ENCODE measurements around the gene ELAPOR1. TPM values are rescaled to one million over a fixed set of nuclear protein-coding genes. Genes with fewer than 3 reads are reported as not detected.
A peak's percentile ranks its signal among the peaks of the same experiment; 100 is the strongest.

Gene ELAPOR1
- polyA plus RNA-seq, 4 donors = 1.2 to 2.1 (median 1.8) TPM

- DNase-seq (ENCODE audit: low read depth in 4 of 4, low spot score in 2 of 4) = no peak
These were observed 18.3 kb upstream of the ELAPOR1 start for GRCh38 chr1:109095631-109096030.

GRCh38 chr1:109096120-109096519 is 17.8 kb upstream of the ELAPOR1 start:
- no peak for DNase-seq (ENCODE audit: low read depth in 4 of 4, low spot score in 2 of 4)

- DNase-seq (ENCODE audit: low read depth in 4 of 4, low spot score in 2 of 4) = peak; percentile 82 to 97 (median 90)
These were observed 13.8 kb upstream of the ELAPOR1 start for GRCh38 chr1:109099938-109100773.

- no peak for DNase-seq (ENCODE audit: low read depth in 4 of 4, low spot score in 2 of 4)
These were observed 9.4 kb upstream of the ELAPOR1 start for GRCh38 chr1:109104364-109105151.

GRCh38 chr1:109105881-109106280 is 8.0 kb upstream of the ELAPOR1 start:
- no peak for DNase-seq (ENCODE audit: low read depth in 4 of 4, low spot score in 2 of 4)

GRCh38 chr1:109107785-109108184 is 6.1 kb upstream of the ELAPOR1 start:
- DNase-seq (ENCODE audit: low read depth in 4 of 4, low spot score in 2 of 4) = no peak

- DNase-seq (ENCODE audit: low read depth in 4 of 4, low spot score in 2 of 4) = no peak
These were observed 4.0 kb upstream of the ELAPOR1 start for GRCh38 chr1:109109906-109110305.

- no peak for DNase-seq (ENCODE audit: low read depth in 4 of 4, low spot score in 2 of 4)
These were observed 2.4 kb upstream of the ELAPOR1 start for GRCh38 chr1:109111386-109112055.

- DNase-seq (ENCODE audit: low read depth in 4 of 4, low spot score in 2 of 4) = no peak
These were observed 1.8 kb upstream of the ELAPOR1 start for GRCh38 chr1:109112056-109112651.

GRCh38 chr1:109112652-109113285 is 1.1 kb upstream of the ELAPOR1 start:
- peak; percentile 81 to 94 (median 85) for DNase-seq (ENCODE audit: low read depth in 4 of 4, low spot score in 2 of 4)

- no peak for DNase-seq (ENCODE audit: low read depth in 4 of 4, low spot score in 2 of 4)
These were observed 393 bp downstream of the ELAPOR1 start for GRCh38 chr1:109114342-109114674.

GRCh38 chr1:109115685-109116084 is 1.8 kb downstream of the ELAPOR1 start:
- DNase-seq (ENCODE audit: low read depth in 4 of 4, low spot score in 2 of 4) = no peak

- DNase-seq (ENCODE audit: low read depth in 4 of 4, low spot score in 2 of 4) = no peak
These were observed 2.4 kb downstream of the ELAPOR1 start for GRCh38 chr1:109116286-109116685.

GRCh38 chr1:109118089-109118488 is 4.2 kb downstream of the ELAPOR1 start:
- DNase-seq (ENCODE audit: low read depth in 4 of 4, low spot score in 2 of 4) = no peak

- no peak for DNase-seq (ENCODE audit: low read depth in 4 of 4, low spot score in 2 of 4)
These were observed 6.4 kb downstream of the ELAPOR1 start for GRCh38 chr1:109120356-109120755.

GRCh38 chr1:109131059-109131458 is 17.1 kb downstream of the ELAPOR1 start:
- no peak for DNase-seq (ENCODE audit: low read depth in 4 of 4, low spot score in 2 of 4)

- DNase-seq (ENCODE audit: low read depth in 4 of 4, low spot score in 2 of 4) = no peak
These were observed 17.9 kb downstream of the ELAPOR1 start for GRCh38 chr1:109131800-109132199.

GRCh38 chr1:109133002-109133706 is 19.2 kb downstream of the ELAPOR1 start:
- DNase-seq (ENCODE audit: low read depth in 4 of 4, low spot score in 2 of 4) = no peak

- DNase-seq (ENCODE audit: low read depth in 4 of 4, low spot score in 2 of 4) = no peak
These were observed 19.9 kb downstream of the ELAPOR1 start for GRCh38 chr1:109133815-109134214.

GRCh38 chr1:109134423-109134822 is 20.5 kb downstream of the ELAPOR1 start:
- DNase-seq (ENCODE audit: low read depth in 4 of 4, low spot score in 2 of 4) = no peak

All from left renal cortex interstitium (tissue), 4 donors.